ENCODE results near the gene FEN1.

Gene FEN1

GRCh38 chr11:61779666-61780525, 12.8 kb upstream of the FEN1 start:
- no peaks in the 10 kb centered on the region for H3K36me3 ChIP-seq (ENCODE audit: control insufficient read depth, insufficient read depth, low read length, severe bottlenecking)

GRCh38 chr11:61780581-61781162, 12.0 kb upstream of the FEN1 start:
- Histone ChIP-seq H3K4me3 (ENCODE audit: low read length) (no peak overlapping the region), H3K27me3 (replicated peaks; ENCODE audit: control insufficient read depth, insufficient read depth, low read length) (peaks cover 24% of the 10 kb centered on the region), H3K36me3 (ENCODE audit: control insufficient read depth, insufficient read depth, low read length, severe bottlenecking) (no peaks in the 10 kb centered on the region), H3K4me1 (ENCODE audit: control insufficient read depth, insufficient read depth, low read length) (no peaks in the 10 kb centered on the region), H3K9me3 (ENCODE audit: control insufficient read depth, low read length) (no peaks in the 10 kb centered on the region), H3K9ac (ENCODE audit: low read length) (no peak overlapping the region)
- DNase-seq (ENCODE audit: low read depth), result no peak

More at GRCh38 chr11:61779666-61780525, 12.8 kb upstream of the FEN1 start:
- Histone ChIP-seq H3K4me3 (ENCODE audit: low read length) (no peak overlapping the region), H3K9me3 (ENCODE audit: control insufficient read depth, low read length) (no peaks in the 10 kb centered on the region), H3K4me1 (ENCODE audit: control insufficient read depth, insufficient read depth, low read length) (no peaks in the 10 kb centered on the region), H3K27me3 (replicated peaks; ENCODE audit: control insufficient read depth, insufficient read depth, low read length) (peaks cover 29% of the 10 kb centered on the region), H3K9ac (ENCODE audit: low read length) (no peak overlapping the region)
- no peak for DNase-seq (ENCODE audit: low read depth)

- Histone ChIP-seq H3K9me3 (ENCODE audit: control insufficient read depth, low read length) (no peaks in the 10 kb centered on the region), H3K9ac (ENCODE audit: low read length) (no peak overlapping the region), H3K4me3 (ENCODE audit: low read length) (no peak overlapping the region), H3K4me1 (ENCODE audit: control insufficient read depth, insufficient read depth, low read length) (no peaks in the 10 kb centered on the region), H3K27me3 (replicated peaks; ENCODE audit: control insufficient read depth, insufficient read depth, low read length) (peaks cover 17% of the 10 kb centered on the region), H3K36me3 (ENCODE audit: control insufficient read depth, insufficient read depth, low read length, severe bottlenecking) (no peaks in the 10 kb centered on the region)
- DNase-seq (ENCODE audit: low read depth), result no peak
These were observed 11.1 kb upstream of the FEN1 start for GRCh38 chr11:61781585-61781984.

GRCh38 chr11:61782299-61782698, 10.4 kb upstream of the FEN1 start:
- no peak for DNase-seq (ENCODE audit: low read depth)
- Histone ChIP-seq H3K4me3 (ENCODE audit: low read length) (no peak overlapping the region), H3K4me1 (ENCODE audit: control insufficient read depth, insufficient read depth, low read length) (no peaks in the 10 kb centered on the region), H3K36me3 (ENCODE audit: control insufficient read depth, insufficient read depth, low read length, severe bottlenecking) (peaks cover 7% of the 10 kb centered on the region), H3K9me3 (ENCODE audit: control insufficient read depth, low read length) (no peaks in the 10 kb centered on the region), H3K9ac (ENCODE audit: low read length) (no peak overlapping the region), H3K27me3 (replicated peaks; ENCODE audit: control insufficient read depth, insufficient read depth, low read length) (peaks cover 11% of the 10 kb centered on the region)

- DNase-seq (ENCODE audit: low read depth), result no peak
- Histone ChIP-seq H3K4me1 (ENCODE audit: control insufficient read depth, insufficient read depth, low read length) (no peaks in the 10 kb centered on the region), H3K27me3 (replicated peaks; ENCODE audit: control insufficient read depth, insufficient read depth, low read length) (peaks cover 8% of the 10 kb centered on the region), H3K9me3 (ENCODE audit: control insufficient read depth, low read length) (no peaks in the 10 kb centered on the region), H3K4me3 (ENCODE audit: low read length) (no peak overlapping the region), H3K9ac (ENCODE audit: low read length) (no peak overlapping the region), H3K36me3 (ENCODE audit: control insufficient read depth, insufficient read depth, low read length, severe bottlenecking) (peaks cover 12% of the 10 kb centered on the region)
These were observed 9.9 kb upstream of the FEN1 start for GRCh38 chr11:61782841-61783240.

- H3K4me3 ChIP-seq (ENCODE audit: low read length), result no peak overlapping the region
- no peaks in the 10 kb centered on the region for H3K27me3 ChIP-seq (replicated peaks; ENCODE audit: control insufficient read depth, insufficient read depth, low read length)
- no peaks in the 10 kb centered on the region for H3K9me3 ChIP-seq (ENCODE audit: control insufficient read depth, low read length)
- no peaks in the 10 kb centered on the region for H3K4me1 ChIP-seq (ENCODE audit: control insufficient read depth, insufficient read depth, low read length)
- peak; percentile 11 for DNase-seq (ENCODE audit: low read depth)
- H3K9ac ChIP-seq (ENCODE audit: low read length), result no peak overlapping the region
- H3K36me3 ChIP-seq (ENCODE audit: control insufficient read depth, insufficient read depth, low read length, severe bottlenecking), result peaks cover 23% of the 10 kb centered on the region
These were observed 8.8 kb upstream of the FEN1 start for GRCh38 chr11:61783717-61784505.

GRCh38 chr11:61784506-61784805, 8.3 kb upstream of the FEN1 start:
- H3K9me3 ChIP-seq (ENCODE audit: control insufficient read depth, low read length), result no peaks in the 10 kb centered on the region
- H3K4me3 ChIP-seq (ENCODE audit: low read length), result no peak overlapping the region
- no peaks in the 10 kb centered on the region for H3K4me1 ChIP-seq (ENCODE audit: control insufficient read depth, insufficient read depth, low read length)
- H3K9ac ChIP-seq (ENCODE audit: low read length), result no peak overlapping the region
- no peaks in the 10 kb centered on the region for H3K27me3 ChIP-seq (replicated peaks; ENCODE audit: control insufficient read depth, insufficient read depth, low read length)
- H3K36me3 ChIP-seq (ENCODE audit: control insufficient read depth, insufficient read depth, low read length, severe bottlenecking), result peaks cover 28% of the 10 kb centered on the region
- no peak for DNase-seq (ENCODE audit: low read depth)

GRCh38 chr11:61785837-61786402, 6.8 kb upstream of the FEN1 start:
- Histone ChIP-seq H3K36me3 (ENCODE audit: control insufficient read depth, insufficient read depth, low read length, severe bottlenecking) (peaks cover 39% of the 10 kb centered on the region), H3K4me1 (ENCODE audit: control insufficient read depth, insufficient read depth, low read length) (no peaks in the 10 kb centered on the region)

GRCh38 chr11:61787928-61788491, 4.7 kb upstream of the FEN1 start:
- no peaks in the 10 kb centered on the region for H3K9me3 ChIP-seq (ENCODE audit: control insufficient read depth, low read length)
- H3K27me3 ChIP-seq (replicated peaks; ENCODE audit: control insufficient read depth, insufficient read depth, low read length), result no peaks in the 10 kb centered on the region
- H3K4me1 ChIP-seq (ENCODE audit: control insufficient read depth, insufficient read depth, low read length), result peaks cover 8% of the 10 kb centered on the region
- peak; percentile 16 for DNase-seq (ENCODE audit: low read depth)
- no peak overlapping the region for H3K4me3 ChIP-seq (ENCODE audit: low read length)
- H3K9ac ChIP-seq (ENCODE audit: low read length), result no peak overlapping the region
- peaks cover 39% of the 10 kb centered on the region for H3K36me3 ChIP-seq (ENCODE audit: control insufficient read depth, insufficient read depth, low read length, severe bottlenecking)

More at GRCh38 chr11:61785837-61786402, 6.8 kb upstream of the FEN1 start:
- Histone ChIP-seq H3K9ac (ENCODE audit: low read length) (no peak overlapping the region), H3K4me3 (ENCODE audit: low read length) (no peak overlapping the region), H3K27me3 (replicated peaks; ENCODE audit: control insufficient read depth, insufficient read depth, low read length) (no peaks in the 10 kb centered on the region), H3K9me3 (ENCODE audit: control insufficient read depth, low read length) (no peaks in the 10 kb centered on the region)
- no peak for DNase-seq (ENCODE audit: low read depth)

- Histone ChIP-seq H3K4me3 (ENCODE audit: low read length) (peak overlapping the region; percentile 100), H3K9me3 (ENCODE audit: control insufficient read depth, low read length) (no peaks in the 10 kb centered on the region), H3K9ac (ENCODE audit: low read length) (peak overlapping the region; percentile 100), H3K27me3 (replicated peaks; ENCODE audit: control insufficient read depth, insufficient read depth, low read length) (no peaks in the 10 kb centered on the region), H3K36me3 (ENCODE audit: control insufficient read depth, insufficient read depth, low read length, severe bottlenecking) (peaks cover 37% of the 10 kb centered on the region), H3K4me1 (ENCODE audit: control insufficient read depth, insufficient read depth, low read length) (peaks cover 18% of the 10 kb centered on the region)
- peak; percentile 97 for DNase-seq (ENCODE audit: low read depth)
These were observed 888 bp upstream of the FEN1 start for GRCh38 chr11:61791737-61792309.
